DMS 273 treated with DMSO at 0.1 percent for 48 hours (cell line): ENCODE measurements around the gene SENP1.

Experiments
- DNase-seq: peaks from one replicate; lab custom pipeline; 2025; lab: John Stamatoyannopoulos, UW

SENP1 gene

DNA sequence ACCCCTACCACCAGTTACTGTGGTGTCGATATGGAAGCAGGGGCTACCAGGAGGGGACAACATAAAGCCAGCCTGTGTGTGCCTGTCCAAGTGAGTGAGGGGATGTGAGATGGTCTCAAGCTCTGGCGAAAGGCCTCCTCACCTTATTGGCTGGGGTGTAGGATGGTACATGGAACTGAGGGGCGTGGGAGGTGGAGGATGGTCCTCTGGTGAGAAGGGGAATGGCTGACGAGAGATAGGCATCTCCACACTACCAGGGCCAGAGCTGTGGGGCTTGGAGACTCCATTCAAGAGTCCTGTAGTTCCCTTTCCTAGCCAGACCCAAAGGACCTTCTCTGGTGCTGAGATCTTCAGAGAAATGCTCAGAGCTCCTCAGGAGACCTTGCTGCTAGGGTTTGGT lies 69.1 kb downstream of the SENP1 start:
- no peak for DNase-seq

DNA sequence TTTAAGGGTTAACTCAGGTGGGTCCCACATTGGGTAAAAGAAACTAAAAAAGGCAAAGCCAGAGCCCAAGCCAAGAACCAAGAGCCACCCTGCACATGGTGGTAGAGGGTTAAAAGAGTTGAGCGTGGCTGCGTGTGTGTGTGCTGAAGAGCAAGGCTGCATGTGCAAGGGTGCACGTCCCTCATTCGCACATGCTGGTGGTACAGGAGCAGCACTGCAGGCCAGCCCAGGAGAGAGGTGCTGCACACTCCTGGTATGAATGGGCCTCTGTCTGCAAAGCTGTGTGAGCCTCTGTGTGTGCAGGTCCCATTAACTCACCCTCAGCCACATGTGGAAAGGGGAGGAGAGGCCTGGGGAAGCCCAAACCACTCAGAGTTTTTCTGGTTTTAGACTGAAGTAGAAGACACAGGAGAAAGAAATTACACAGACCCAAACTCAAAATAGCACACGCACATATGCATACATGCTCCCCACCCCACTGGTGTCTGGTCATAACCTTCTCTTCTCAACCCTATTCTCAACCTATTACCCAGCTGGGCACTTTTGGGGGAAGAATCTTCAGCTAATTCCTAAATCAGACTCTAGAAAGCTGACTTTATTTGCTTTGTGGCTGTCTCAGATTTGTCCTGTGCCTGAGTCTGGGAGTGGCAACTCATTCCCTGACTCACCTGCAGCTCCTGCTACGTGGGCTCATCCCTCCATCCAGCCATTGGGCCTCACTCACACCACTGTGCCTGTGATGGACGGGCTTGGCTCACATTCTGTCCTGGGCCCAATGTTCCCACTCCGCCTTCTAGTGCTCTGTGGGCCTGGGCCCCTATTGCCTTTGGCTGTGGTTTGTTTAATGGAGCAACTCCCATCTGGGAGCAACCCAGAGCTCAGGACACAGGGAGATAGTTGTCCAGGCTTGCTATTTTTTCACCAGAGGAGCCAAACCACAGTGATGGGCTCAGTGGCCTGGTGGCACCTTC lies 70.8 kb downstream of the SENP1 start:
- DNase-seq, result no peak

DNA sequence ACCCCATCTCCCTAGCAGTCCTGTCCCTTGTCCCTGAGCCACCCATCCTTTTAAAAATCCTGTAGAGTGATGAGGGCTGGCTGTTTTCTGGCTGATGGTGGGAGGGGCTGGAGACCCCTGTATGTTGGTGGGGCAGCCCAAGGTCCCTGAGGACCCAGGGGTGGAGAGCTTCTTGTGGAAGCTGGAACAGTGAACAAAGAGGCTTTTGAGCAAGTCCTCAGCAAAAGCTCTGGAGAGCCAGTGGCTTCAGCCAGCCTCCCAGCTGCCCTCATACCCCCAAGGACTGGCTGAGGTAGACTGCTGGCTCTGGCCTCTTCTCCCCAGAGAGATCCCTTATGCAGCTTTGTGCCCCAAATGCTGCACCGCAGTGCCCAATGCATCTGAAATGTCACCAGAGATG lies 72.4 kb downstream of the SENP1 start:
- no peak for DNase-seq

DNA sequence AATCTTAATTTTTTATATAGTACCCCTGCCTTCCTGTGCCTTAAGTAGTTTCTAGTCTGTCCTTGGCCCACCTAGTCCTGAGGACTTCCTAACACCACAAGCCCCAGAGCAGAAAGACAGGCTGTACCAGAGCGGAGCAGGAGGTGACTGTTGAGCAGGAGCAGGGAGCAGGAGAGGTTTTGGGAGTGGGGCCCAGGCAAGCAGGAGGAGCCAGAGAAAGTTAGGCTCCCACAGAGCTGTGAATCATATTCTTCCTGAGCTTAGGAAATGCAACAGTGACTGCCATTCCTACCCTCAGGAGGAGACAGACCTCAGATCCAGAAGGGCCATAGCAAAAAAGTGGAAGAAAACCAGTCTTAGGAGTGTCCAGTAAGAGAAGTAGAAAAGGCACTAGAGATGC lies 73.3 kb downstream of the SENP1 start:
- DNase-seq, result no peak

DNA sequence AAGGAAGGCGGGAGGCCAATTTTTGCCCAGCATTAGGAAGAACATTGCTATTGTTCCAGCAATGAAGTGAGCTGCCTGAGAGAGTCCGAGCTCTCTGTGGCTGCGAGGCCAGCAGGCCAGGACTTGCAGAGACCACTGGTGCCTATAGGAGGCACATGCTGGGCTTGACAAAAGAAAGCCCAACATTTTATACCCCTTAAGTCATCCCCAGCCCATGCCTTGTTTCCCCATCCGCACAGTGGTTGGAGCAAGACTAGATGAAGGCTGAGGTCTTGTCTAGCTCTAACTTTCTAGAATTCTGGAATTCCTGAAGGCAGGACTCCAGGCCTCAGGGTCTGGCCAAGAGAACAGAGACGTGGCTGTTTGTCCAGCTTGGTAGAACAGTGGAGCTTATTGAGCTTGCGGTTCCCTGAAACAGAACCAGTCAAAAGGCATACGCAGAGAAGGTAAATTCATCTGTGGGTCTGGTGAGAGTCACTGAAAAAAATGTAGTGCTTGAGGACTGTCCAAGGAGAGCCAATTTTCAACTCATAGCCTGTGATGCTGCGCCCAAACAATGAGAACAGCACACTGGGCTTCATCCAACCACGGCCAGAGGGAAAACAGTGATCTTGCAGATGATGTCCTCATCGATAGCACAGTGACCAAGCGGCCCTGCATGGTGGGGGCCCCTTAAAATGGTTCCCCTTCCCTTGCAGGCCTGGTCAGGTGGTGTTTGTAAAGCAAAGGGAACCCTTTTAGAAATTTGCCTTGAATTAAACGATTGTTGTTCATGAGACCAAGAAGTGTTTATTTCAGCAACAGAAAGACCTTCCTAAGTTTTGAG lies 74.5 kb downstream of the SENP1 start:
- no peak for DNase-seq

DNA sequence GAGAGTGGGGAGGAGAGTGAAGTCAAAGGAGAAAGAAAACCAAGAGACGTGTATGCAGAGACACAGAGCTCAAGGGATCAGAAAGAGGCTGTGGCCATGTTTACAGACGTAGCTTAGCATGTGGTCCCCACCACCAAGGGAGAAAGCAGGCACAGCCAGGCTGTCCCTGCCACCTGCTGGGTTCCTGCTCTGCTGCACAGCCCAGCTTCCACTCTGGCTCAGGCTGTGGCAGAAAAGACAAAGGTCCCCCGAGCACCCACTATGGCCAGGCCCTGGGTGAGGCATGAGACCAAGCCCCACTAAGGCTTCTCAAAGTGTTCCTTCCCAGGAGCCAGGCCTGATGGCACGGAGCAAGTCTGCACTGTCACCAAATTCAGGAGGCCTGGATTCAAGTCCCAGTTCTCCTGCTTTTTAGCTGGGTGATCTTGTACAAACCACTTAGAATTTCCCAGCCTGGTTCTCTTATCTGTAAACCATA lies 75.7 kb downstream of the SENP1 start:
- no peak for DNase-seq

DNA sequence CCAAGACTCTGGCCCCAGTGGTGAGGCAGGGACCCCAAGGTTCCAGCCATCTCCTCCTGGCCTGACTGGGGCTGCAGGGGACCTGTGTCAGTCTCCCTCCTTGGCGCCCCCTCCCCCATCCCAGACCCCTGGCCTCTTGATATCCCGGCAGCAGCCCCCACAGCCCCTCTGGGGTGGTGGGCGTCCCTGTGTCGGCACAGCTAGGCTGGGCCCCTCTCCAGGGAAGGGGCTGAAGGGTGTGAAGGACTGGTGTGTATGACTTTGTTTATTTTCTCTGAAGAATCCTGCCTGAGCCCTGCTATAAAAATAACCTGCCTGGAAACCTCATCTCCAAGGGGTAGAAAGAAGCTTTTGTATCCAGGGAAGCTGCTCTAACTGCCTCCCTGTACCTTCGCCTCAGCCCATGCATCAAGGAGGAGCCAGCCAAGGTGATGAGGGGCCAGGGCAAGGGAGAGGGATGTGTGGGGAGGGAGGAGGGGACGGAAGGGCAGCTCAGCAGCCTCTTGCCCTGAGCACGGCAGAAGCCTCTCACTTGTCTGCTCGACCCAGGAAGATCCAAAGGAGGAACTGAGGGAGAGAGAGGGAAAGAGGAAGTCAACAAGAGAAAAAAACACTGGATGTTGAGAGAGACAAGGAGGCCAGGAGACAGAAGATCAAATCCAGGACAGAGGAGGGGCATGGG lies 76.2 kb downstream of the SENP1 start:
- peak; percentile 44 for DNase-seq

DNA sequence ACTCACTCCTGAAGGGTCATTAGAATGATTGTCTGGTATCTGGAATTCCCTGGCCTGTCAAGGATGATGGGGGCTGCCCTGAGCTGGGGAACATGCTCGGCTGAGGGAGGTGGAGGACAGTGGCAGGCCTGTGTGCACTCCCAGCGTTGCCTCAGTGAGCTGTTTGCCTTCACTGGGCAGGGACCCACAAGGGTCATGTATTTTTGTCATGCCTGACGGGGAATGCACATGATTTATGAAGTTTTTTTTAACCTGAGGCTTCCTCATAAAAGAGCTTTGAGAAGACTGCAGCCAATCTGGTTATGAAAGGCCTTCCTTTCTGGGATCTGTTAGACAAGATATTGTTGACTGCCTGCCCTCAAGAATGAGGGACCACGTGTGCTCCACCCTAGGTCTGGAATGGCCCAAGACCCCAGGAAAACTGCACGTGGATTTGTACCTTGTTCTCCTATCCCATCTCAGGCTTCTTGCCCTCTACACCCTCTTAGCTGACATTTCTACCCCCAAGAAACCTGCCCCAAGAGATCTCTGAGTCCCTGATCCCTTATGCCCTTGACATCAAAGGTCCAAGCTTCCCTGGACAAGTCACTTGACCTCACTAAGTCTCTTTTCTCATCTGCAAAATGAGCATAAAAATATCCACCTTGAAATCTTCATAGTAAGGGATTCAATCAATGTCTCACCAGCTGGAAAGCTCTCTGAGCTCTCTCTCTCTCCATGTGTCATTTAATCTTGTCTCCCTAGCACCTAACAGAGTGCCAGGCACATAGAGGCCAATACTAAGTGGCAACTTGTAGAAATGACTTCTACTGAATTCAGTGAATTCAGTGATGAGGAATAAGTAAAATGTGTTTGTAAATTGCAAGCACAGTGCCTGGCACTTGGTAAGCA lies 77.1 kb downstream of the SENP1 start:
- DNase-seq, result no peak

DNA sequence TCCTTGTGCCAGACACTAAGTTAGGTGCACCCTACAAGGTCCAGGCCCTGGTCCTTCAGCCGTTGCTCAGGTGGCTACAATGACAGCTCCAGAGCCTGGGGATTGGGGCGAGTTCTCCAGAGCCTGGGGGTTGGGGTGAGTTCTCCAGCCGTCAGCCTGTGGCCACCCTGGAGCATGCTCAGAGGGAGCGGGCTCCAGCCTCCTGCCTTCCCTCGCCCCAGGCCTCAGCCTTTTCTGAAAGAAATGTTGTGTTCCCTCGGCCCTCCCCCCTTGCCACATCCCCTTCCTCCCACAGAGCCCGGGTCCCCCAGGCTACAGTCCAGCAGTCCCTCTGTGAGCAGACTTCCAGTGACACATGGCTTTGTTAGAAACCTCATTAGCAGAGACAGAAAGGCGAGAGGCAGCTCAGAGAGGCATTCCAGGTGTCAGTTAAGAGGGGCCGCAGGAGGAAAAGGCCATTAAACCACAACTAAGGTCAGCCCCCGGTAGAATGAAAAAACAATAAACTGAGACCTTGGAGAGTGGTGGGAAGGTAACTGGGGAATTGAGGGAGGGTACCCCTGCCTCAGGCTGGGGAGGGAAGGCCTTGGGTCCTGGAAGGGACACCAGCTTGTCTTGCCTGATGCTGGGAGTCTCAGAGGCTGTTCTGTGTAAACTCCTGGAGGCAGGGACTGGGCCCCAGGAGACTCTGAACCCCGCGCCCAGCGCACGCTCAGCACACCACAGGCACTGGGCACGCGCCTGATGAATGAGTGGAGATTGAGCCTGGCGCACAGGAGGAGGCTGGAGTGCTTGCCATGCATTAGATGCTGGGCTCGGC lies 78.5 kb downstream of the SENP1 start:
- DNase-seq, result no peak

DNA sequence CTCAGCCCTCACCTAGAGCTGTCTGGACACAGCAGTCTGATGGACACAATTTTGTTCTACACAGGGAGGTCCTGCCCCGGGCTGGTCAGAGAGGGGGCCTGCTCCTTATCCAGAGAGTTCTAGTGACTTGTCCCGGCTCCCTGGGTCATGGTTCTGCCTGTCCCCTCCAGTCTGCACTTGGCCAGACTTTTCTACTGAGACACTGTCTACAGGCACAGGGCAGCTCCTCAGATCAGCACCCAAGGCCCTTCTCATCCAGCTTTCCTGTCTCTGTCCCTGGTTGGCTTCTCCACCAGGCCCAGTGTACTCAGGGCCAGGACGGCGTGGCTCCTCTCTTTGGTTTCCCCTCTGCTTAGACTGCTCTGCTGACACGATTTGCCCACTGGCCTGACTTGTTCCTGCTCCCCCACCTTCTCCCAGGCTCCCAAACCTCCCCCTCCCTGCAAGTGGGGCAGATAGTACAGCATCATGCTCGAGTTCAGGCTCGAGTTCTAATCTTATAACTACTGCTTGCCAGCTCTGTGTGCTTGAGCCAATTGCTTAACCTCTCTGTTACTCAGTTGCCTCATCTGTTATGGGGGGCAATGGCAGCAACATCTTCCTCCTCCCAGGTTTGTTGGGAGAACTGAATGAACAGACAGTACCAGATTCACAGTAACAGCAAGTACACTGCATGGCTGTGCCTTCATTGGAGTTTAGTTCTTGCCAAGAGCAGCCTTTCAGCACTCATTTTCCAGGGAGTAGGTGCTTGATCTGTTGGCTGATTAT lies 79.6 kb downstream of the SENP1 start:
- DNase-seq, result no peak

DNA sequence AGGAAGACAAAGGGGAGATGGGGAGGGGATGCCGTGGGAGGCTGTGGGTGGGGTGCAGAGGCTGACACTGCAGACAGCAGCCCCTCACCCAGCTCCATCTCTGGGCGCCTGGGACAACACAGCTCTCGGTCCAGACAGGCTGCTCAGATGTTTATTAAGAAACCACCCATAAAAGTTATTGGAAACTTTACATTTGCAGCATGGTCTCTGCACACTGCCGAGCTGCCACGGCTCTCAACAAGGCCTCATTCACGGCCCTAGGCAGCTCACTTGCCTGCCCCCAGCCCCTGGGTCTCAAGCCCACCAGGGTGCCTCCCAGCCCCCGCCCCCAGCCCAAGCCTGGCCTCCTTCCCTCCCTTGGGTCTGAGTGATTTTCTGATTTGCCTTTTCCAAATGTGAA lies 80.6 kb downstream of the SENP1 start:
- no peak for DNase-seq

DNA sequence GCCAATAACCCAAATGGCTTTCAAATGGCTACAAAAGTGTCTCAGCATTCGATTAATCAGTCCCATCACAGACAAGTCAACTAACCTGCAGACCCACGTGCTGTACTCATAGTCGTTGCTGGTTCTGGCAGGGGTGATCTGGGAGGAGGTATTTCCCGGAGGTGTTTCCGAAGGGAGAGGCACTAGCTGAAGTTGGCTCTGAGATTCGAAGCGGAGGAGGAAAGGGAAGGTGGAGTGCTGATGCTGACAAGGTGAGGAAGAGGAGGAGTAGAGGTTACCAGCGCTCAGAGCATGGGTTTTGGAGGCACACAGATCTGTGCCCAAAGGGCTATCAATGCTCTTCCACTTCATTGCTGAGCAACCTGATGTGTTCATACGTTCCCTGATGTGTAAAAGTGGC lies 81.1 kb downstream of the SENP1 start:
- DNase-seq, result no peak

DNA sequence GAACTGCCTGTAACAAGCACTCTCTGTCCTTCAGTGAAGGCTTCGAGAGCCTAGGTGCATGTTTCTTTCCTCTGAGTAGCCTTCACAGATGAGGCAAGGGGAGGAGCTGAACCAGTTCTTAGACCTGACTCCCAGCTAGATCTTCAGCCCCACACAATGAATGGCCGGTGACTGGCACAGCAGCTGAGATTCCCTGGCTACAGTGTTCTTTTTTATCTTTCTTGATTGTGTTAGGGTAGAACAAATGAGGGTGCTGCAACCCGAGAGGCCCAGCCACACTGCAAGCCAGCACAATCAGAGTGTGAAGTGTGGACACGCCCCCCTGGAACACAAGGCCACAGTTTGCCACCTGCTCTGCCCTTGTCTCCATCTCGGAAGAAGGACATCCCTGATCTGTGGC lies 82.5 kb downstream of the SENP1 start:
- no peak for DNase-seq

DNA sequence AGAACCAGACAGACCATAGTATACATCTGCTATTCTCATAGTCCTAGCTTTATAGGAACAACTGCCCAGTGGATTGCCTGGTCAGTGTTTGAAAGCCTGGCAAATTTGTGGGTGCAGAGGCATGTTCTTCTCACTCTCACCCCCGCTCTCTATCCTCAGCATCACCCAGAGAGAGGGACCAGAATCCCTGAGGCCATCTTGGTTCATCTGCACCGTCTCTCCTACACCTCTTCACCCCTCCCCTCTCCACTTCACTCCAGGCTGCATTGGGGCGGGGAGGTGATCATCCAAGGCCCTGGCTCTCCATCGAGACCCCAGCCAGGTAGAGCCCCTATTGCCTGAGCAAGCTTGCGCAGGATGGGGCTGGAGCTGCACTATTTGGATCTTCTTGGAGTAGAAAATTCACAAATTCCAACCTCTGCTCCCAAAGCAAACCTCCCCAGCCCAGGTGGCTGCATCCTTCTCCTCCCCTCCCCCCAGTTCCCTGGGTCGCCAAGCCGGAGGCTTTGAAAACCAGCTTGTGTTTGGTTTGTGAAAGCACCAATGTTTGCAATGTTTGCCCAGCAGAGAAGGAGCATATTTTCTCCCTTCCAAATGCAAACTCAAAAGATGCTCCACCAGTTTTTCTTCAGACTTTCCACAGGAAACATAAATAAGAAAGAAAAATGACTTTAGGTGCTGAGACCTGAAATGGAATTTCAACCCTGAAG lies 83.0 kb downstream of the SENP1 start:
- DNase-seq, result no peak

DNA sequence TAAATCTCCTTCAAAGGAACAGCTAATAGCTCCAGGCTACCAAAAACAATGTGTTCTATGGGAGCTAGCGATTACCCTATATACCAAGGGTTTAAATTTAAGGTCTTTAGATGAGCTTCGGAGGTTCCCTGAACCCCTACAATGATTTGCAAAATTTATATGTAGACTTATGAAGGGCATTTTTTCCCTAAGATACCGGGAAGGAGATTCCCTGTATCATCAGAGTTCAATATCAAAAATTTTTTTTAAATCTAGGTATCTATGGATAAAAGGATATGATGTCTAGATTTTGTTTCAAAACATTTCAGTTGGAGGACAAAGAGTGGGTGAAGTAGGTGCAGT lies 83.7 kb downstream of the SENP1 start:
- DNase-seq, result no peak

DNA sequence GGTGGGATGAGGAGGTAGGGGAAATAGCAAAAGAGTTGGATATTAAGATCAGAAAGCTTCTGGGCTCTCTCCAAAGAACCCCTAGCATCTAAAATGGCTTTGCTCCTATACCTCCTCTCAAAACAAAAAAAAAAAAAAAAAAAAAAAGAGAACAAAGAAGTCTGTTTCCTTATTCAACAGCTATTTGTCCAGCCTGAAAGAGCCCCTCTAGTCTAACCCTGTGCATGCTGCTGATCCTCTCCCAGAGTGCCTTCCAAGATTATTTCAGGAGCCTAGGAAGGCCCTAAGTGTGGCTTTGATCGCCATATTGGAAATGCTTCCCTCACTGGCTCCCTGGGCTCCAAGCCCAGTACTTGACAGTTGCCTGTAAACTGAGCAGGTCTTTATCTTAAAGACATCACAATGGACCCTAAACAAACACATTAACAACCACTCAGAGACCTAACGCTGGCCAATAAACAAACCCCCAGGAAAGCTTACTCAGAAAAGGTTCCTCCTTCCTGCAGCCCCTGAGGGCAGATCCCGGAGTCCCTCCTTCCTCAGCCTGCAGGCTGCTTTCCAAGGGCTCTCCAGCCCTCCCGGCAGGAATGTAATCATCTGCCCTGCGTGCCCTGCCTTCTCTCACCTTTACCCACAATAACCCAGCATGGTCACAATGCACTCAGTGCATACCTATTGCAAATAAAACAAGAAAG lies 84.2 kb downstream of the SENP1 start:
- DNase-seq, result no peak

DNA sequence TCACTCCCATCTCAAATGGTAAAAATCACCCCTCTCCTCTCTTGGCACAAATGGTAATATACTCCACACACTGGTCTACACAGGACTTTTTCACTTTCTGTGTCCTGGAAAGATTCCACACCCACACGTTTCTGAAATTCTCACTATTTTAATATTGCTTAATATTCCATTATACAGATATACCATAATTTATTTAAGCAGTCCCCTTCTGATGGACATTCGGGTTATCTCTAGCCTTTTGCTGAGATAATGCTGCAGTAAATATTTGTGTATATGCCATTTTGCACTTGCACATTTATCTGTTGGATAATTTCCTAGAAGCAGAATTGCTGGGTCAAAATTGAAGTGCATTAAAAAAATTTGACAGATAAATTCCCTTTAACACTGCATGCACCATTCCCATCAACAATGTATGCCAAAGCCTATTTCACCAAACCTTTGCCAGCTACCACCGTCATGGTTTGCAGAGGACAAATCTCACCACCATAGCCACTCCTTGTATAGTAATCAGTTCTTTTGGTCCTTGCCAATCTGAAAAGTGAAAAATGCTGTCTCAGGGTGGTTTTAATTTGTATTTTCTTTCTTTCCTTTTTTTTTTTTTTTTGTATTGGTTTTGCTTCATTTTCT lies 86.1 kb downstream of the SENP1 start:
- no peak for DNase-seq

DNA sequence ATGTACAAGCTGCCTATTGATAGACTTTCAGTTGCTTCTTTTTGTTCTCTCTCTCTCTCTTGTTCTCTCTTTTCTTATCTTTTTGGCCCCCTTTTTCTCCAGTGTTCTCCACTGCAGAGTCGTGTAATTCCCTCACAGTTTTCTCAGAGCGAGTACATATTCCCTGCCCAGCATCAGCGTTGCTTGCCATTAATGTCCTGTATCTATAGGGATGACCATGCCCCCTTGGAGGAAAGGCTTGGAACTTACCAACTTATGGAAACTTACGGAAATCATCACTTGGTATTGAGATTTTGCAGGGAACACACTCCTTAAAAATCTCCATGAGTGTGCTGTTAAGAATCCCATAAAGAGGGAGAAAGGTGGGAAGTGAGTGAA lies 87.3 kb downstream of the SENP1 start:
- DNase-seq, result no peak
